Measurements from ENCODE around the gene MSANTD2. TPM values are rescaled to one million over a fixed set of nuclear protein-coding genes. Genes with fewer than 3 reads are reported as not detected.
"Not testable (repeated sequence)": the region's sequence is repeated elsewhere in the genome, so short reads cannot be mapped to it uniquely, and the experiment has no call there.

MSANTD2 gene
- total and polyA plus RNA-seq, 12 donors = 2.4 to 15.9 (median 3.4) TPM

- peaks cover 0 to 33% (median 3%) of the 10 kb centered on the region in 9 donors for H3K36me3 ChIP-seq
- H3K4me3 ChIP-seq = no peak overlapping the region
- H3K4me1 ChIP-seq = peaks cover 0 to 3% (median 0%) of the 10 kb centered on the region in 9 donors
- no peak for TF ChIP-seq CTCF (IDR thresholded peaks at IDR 0.05)
- WGBS, 2 donors = 89 to 91% methylated on average over 7 of the region's 7 CpGs
- peak in 1 of 8 donors; percentile 23 for ATAC-seq
- no peak for DNase-seq
- intact Hi-C loops (cut with DNase I) = loop anchor here in 1 of 10 donors (10.0 kb wide), 1 partner anchor 58 kb away; no protein-coding TSS in a partner anchor
- no peaks in the 10 kb centered on the region for H3K27me3 ChIP-seq
- H3K27ac ChIP-seq = no peak overlapping the region
- no peaks in the 10 kb centered on the region for H3K9me3 ChIP-seq
These were observed 23.2 kb downstream of the MSANTD2 start for GRCh38 chr11:124776865-124777645.

- not testable (repeated sequence) for H3K27me3 ChIP-seq, DNase-seq, H3K4me1 ChIP-seq, H3K27ac ChIP-seq, H3K4me3 ChIP-seq, H3K9me3 ChIP-seq, ATAC-seq
- 95 to 97% methylated on average over 6 of the region's 6 CpGs for WGBS, 2 donors
- intact Hi-C loops (cut with DNase I) = loop anchor here in 1 of 10 donors (10.0 kb wide), 1 partner anchor 64 kb away; no protein-coding TSS in a partner anchor
- H3K36me3 ChIP-seq = peaks cover 0 to 84% (median 27%) of the 10 kb centered on the region in 9 donors
These were observed 29.2 kb downstream of the MSANTD2 start for GRCh38 chr11:124770959-124771358.

GRCh38 chr11:124769806-124770774 lies 30.1 kb downstream of the MSANTD2 start:
- TF ChIP-seq CTCF (IDR thresholded peaks at IDR 0.05) = no peak
- no peak for ATAC-seq
- H3K27ac ChIP-seq = no peak overlapping the region
- H3K4me1 ChIP-seq = peaks cover 0 to 4% (median 0%) of the 10 kb centered on the region in 9 donors
- no peaks in the 10 kb centered on the region for H3K9me3 ChIP-seq
- H3K36me3 ChIP-seq = peaks cover 0 to 92% (median 27%) of the 10 kb centered on the region in 9 donors
- no peaks in the 10 kb centered on the region for H3K27me3 ChIP-seq
- intact Hi-C loops (cut with DNase I) = loop anchor here in 3 of 10 donors (10.0 kb wide), 1 partner anchor 65 kb away; no protein-coding TSS in a partner anchor
- DNase-seq = no peak
- H3K4me3 ChIP-seq = no peak overlapping the region
- 97% methylated on average over 8 of the region's 8 CpGs for WGBS, 2 donors

GRCh38 chr11:124768914-124769313 lies 31.3 kb downstream of the MSANTD2 start:
- H3K27me3 ChIP-seq = no peaks in the 10 kb centered on the region
- intact Hi-C loops (cut with DNase I) = loop anchor here in 2 of 10 donors (10.0 kb wide), 1 partner anchor 66 kb away; no protein-coding TSS in a partner anchor
- WGBS, 2 donors = 90 to 92% methylated on average over 8 of the region's 8 CpGs
- no peak overlapping the region for H3K27ac ChIP-seq
- peaks cover 0 to 4% (median 0%) of the 10 kb centered on the region in 9 donors for H3K4me1 ChIP-seq
- peaks cover 0 to 94% (median 27%) of the 10 kb centered on the region in 9 donors for H3K36me3 ChIP-seq
- no peak overlapping the region for H3K4me3 ChIP-seq
- no peaks in the 10 kb centered on the region for H3K9me3 ChIP-seq
- DNase-seq (no peak), ATAC-seq (no peak)
- TF ChIP-seq CTCF (IDR thresholded peaks at IDR 0.05) = no peak
